Osteocyte (in vitro differentiated cells): Measurements from ENCODE around the gene HNRNPAB. TPM values are rescaled to one million over a fixed set of nuclear protein-coding genes. Genes with fewer than 3 reads are reported as not detected.
A peak's percentile ranks its signal among the peaks of the same experiment; 100 is the strongest.

Experiments used
- DNase-seq: peaks from one replicate; pipeline ENCODE4 v3.0.0; 2021; ENCODE audit warnings: mixed read lengths; ENCODE audit not compliant: unreplicated experiment; ENCODE audit errors: extremely low spot score
- H3K27ac Mint-ChIP-seq: one replicate; pipeline ENCODE4 v1.8.0; 2021; ENCODE audit warnings: mild to moderate bottlenecking, mixed read lengths; ENCODE audit not compliant: unreplicated experiment
- H3K27me3 Mint-ChIP-seq: one replicate; pipeline ENCODE4 v1.8.0; 2021; ENCODE audit warnings: mixed read lengths; ENCODE audit not compliant: unreplicated experiment
- H3K36me3 Mint-ChIP-seq: one replicate; pipeline ENCODE4 v1.8.0; 2021; ENCODE audit warnings: mixed read lengths; ENCODE audit not compliant: unreplicated experiment
- H3K4me1 Mint-ChIP-seq: one replicate; pipeline ENCODE4 v1.8.0; 2021; ENCODE audit warnings: mixed read lengths; ENCODE audit not compliant: unreplicated experiment
- H3K4me3 Mint-ChIP-seq: one replicate; pipeline ENCODE4 v1.8.0; 2021; ENCODE audit warnings: mild to moderate bottlenecking, moderate library complexity, mixed read lengths; ENCODE audit not compliant: unreplicated experiment
- H3K9me3 Mint-ChIP-seq: one replicate; pipeline ENCODE4 v1.8.0; 2021; ENCODE audit warnings: mixed read lengths; ENCODE audit not compliant: unreplicated experiment
- CTCF ChIP-seq: fragments of 200-600 bp; sonication (generic); IDR thresholded peaks from 2 replicates; pipeline ENCODE4 v1.5.0; 2021; ENCODE audit warnings: antibody characterized with exemption, mild to moderate bottlenecking, moderate library complexity
- total RNA-seq: library from RNA; stranded (reverse); gene quantifications from 2 replicates; pipeline ENCODE4 v1.2.1, GENCODE V29; 2021

The HNRNPAB gene
- total RNA-seq, 1 donor from 2014 or later, result 131 TPM

GRCh38 chr5:178218827-178219226 is 14.5 kb downstream of the HNRNPAB start:
- H3K4me1 Mint-ChIP-seq, result peaks cover 6% of the 10 kb centered on the region
- H3K36me3 Mint-ChIP-seq, result peaks cover 6% of the 10 kb centered on the region
- DNase-seq, result no peak
- TF ChIP-seq CTCF, result no peak
- no peak overlapping the region for H3K4me3 Mint-ChIP-seq
- no peaks in the 10 kb centered on the region for H3K27me3 Mint-ChIP-seq
- no peaks in the 10 kb centered on the region for H3K9me3 Mint-ChIP-seq
- peak overlapping the region; percentile 45 for H3K27ac Mint-ChIP-seq

GRCh38 chr5:178221282-178221681 is 16.9 kb downstream of the HNRNPAB start:
- Mint-ChIP-seq H3K4me3 (no peak overlapping the region), H3K4me1 (peaks cover 6% of the 10 kb centered on the region), H3K9me3 (no peaks in the 10 kb centered on the region), H3K27ac (no peak overlapping the region), H3K27me3 (no peaks in the 10 kb centered on the region), H3K36me3 (peaks cover 8% of the 10 kb centered on the region)
- no peak for DNase-seq
- no peak for TF ChIP-seq CTCF

GRCh38 chr5:178221853-178222252 is 17.5 kb downstream of the HNRNPAB start:
- peaks cover 12% of the 10 kb centered on the region for H3K36me3 Mint-ChIP-seq
- no peak for DNase-seq
- TF ChIP-seq CTCF, result no peak
- H3K4me1 Mint-ChIP-seq, result peaks cover 6% of the 10 kb centered on the region
- H3K4me3 Mint-ChIP-seq, result no peak overlapping the region
- no peak overlapping the region for H3K27ac Mint-ChIP-seq
- H3K9me3 Mint-ChIP-seq, result no peaks in the 10 kb centered on the region
- H3K27me3 Mint-ChIP-seq, result no peaks in the 10 kb centered on the region

GRCh38 chr5:178222292-178222691 is 18.0 kb downstream of the HNRNPAB start:
- no peak for DNase-seq
- peaks cover 2% of the 10 kb centered on the region for H3K9me3 Mint-ChIP-seq
- H3K4me1 Mint-ChIP-seq, result peaks cover 6% of the 10 kb centered on the region
- H3K27me3 Mint-ChIP-seq, result no peaks in the 10 kb centered on the region
- no peak for TF ChIP-seq CTCF
- H3K4me3 Mint-ChIP-seq, result no peak overlapping the region
- H3K27ac Mint-ChIP-seq, result no peak overlapping the region
- peaks cover 16% of the 10 kb centered on the region for H3K36me3 Mint-ChIP-seq

GRCh38 chr5:178223196-178223773 is 19.0 kb downstream of the HNRNPAB start:
- no peak for DNase-seq
- Mint-ChIP-seq H3K36me3 (peaks cover 26% of the 10 kb centered on the region), H3K4me1 (peaks cover 8% of the 10 kb centered on the region), H3K27me3 (no peaks in the 10 kb centered on the region), H3K9me3 (peaks cover 9% of the 10 kb centered on the region), H3K4me3 (no peak overlapping the region), H3K27ac (peak overlapping the region; percentile 60)
- TF ChIP-seq CTCF, result no peak
